Inflammatory macrophage treated with lipopolysaccharide for 4 hours (primary cell): ENCODE data around the gene LHFPL6.
"Not testable (repeated sequence)": the region's sequence is repeated elsewhere in the genome, so short reads cannot be mapped to it uniquely, and the experiment has no call there.

Experiments
- DNase-seq: peaks from one replicate; pipeline ENCODE4 v3.0.0-alpha.2; 2020

The LHFPL6 gene

DNA sequence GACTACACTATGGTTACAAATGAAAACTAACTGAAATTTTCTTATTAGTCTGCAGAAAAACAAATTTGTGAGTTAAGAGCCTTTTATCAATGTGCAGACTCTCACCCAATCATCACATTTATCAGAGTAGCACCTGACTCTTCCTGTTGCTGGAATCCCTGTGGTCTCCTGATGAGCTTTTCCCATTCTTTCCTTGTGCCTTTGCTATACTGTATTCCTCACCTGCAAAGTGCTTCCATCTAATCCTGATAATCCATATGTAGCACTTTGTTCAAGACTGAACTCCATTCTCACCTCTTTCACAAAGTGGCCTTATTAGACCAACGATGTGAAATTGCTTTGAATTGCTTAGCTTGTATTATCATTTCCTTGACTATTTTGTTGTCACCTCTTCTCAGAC, 225.3 kb downstream of the LHFPL6 start:
- no peak for DNase-seq

DNA sequence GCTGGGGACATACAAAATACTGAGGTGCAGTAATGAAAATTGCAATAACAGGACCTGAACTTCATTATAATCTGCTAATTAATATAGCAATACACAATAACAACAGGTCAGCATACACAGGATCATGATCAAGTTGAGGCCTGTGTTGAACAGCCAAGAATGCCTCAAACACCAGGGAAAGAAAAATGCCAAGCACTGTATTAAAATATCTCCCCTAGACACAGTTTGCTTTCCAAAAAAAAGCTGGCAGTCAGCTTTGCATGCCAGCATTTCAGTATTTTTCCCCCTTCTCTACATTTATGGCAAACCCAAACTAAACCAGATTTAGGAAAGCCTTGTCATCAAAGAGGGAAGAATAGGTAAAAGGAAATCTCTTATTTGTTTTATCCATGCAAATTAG, 226.9 kb downstream of the LHFPL6 start:
- no peak for DNase-seq

DNA sequence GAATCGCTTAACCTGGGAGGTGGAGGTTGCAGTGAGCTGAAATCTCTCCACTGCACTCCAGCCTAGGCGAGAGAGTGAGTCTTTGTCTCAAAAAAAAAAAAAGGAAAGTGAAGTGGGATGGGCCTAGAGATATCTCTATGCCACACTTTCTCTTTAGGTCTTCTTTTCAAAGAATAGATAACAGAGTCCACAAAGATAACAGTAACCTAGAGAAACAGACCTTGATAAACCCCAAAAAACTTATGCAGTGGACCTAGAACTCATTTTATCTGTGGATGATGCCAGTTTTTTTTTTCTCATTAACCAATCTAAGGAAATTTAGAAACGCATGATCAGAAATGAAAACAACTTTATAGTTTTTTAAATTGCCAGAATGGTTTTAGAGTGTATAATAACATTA, 227.4 kb downstream of the LHFPL6 start:
- no peak for DNase-seq

DNA sequence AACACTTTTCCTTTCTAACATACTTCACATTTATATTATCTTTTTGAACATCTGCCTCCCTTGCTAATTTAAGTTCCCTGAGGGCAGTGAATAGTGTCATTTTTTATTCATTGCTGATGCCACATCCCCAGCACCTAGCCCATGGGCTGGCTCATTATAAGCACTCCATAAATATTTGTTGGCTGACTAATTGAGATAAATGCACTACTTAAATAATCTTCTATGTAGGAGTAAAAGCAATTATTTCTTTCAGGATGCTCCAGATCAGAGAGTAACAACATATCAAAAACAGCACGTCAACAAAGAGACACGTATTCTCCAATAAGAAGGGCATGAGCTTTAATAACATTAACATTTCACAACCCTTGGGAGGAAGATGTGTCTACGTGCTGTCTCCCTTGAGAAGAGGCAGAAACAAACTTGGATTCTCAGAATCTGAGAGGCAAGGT, 228.2 kb downstream of the LHFPL6 start:
- DNase-seq, result no peak

DNA sequence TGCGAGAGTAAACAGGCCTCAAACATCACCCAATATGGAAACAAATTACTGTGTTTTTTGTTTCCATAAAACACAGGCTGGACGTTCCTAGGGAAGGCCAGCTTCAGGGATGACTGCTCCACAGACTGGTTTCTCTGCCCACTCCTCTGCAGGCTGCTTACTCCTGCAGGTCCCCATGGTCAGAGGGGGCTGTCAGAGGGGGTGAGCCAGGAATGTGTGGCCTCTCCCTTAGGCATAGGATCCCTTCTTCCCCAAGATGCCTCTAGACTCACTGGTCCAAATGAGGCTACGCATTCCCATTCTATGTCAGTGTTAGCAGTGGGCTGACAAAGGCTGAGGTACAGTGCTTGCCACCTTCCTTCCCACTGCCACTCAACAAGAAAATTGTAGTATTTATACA, 229.8 kb downstream of the LHFPL6 start:
- DNase-seq, result no peak

DNA sequence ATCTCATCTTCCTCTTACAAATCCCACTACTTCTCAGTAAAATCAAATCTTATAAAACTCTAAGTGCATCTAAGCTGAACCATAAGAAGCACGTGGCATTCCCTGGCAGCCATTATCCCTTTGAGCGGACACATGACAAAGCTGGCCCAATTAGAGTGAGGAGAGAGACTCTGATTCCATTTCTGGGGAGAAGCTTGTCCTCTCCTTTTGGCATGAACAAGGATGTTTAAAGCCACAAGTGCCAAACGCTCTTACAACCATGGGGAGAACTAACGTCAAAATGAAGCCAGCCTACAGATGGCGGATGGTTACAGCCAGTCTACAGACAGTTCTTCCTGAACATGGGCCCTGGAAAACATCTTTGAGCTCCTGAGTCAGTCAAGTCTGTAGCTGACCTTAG, 231.3 kb downstream of the LHFPL6 start:
- no peak for DNase-seq

DNA sequence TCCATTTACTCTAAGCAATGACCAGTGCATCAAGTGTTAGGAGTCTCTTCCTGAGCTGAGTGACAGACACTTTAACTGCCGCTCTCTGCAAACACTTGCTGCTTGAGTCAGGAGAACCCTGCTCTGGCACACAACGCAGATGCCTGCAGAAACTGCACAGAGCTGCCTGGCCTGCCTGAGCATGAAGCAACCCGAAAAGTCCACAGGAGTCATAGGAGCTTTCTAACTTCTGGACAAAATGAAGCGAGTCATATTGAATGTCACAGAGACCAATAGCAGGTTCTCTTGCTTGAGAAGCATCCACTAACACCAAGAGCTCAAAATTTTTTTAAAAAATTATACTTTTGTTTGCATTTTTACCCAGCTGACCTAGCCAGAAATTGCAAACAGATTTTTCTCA, 232.4 kb downstream of the LHFPL6 start:
- no peak for DNase-seq

DNA sequence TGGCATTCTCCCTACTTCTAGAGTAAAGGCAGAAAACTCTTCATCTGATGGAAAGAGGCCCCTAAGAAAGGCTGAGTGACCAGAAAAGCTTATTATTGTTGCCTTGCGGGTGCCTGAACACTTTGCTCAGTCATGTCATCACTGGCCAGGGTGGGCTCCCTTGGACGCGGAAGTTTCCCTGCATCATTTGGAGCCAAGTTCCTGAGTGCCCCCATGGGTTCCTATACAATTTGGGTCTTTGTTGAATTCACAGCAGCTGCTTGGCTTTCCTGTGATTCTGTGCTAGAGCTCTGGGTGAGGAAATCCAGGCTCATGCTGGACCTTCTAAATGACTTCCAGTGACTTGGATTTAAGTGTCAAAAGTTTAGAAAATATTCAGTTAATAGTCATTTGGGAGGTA, 232.9 kb downstream of the LHFPL6 start:
- DNase-seq, result no peak

DNA sequence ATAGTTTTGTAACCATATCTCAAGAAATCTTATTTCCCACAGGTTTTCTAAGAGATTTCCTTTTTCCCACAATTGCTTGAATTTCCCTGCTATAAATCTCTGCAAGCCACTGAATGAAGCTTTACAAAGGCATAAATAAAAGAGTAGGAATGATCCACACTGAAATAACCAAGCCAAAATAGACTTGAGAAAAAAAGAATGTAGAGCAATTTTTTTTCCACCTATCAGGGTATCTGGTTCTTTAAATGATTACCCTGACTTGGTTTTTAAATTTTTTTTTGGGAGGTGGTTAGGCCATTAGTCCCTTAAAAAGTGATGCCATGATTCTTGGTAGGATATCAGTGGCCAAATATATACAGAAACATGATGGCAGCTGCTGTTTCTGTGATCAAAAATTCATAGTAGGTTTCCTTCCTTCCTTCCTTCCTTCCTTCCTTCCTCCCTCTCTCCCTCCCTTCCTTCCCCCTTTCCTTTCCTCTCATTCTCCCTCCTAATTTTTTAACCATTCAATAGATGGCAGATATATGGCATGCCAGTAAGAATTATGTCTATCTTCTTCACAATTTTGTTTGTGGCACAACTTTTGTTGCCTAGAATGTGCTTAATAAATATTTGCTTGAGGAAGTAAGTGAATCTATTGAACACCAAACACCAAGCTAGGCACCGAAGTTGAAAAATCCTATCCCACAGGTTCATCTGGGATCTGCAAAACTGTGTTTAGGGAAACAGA, 233.7 kb downstream of the LHFPL6 start:
- DNase-seq, result no peak

DNA sequence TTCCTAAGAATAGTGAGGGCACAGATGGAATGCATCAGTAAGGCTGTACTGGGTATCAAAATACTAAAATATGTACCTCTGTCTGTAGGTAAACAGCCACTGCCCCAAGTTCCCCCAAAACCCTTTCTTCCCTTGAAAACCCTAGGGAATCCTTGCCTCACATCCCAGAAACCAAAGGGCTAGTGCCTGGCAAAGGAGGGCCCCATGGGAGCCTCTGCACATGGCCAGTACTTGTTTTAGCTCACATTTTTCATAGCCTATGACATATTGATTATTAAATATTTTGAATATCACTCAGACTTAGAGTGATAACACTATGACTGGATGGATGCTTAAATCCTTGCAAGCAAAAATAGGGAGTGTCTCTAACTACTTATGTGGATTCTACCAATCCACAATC, 237.1 kb downstream of the LHFPL6 start:
- no peak for DNase-seq

DNA sequence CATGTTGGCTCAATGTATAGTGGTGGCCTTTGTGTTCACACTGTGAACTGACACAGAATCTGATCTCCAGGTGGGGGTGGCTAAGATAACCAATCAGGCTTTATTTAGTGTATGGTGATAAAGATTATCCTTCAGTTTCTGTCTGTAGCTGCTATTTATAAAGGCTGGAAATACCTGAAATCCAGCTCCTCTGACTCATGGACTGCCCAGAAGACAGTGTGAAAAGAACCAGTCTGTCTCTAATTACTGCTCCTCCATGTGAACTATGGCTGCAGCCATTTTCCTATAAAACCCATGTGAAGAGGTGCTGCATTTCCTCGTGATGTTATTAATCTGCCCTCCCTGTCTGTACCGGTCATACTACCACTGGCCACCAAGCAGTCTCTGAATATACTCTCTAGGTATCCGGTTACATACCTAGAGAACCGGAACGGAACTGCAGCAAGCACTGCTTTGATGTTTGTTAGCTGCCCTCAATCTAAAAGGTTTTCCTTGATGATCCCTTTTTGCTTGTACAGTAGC, 238.0 kb downstream of the LHFPL6 start:
- DNase-seq, result no peak

DNA sequence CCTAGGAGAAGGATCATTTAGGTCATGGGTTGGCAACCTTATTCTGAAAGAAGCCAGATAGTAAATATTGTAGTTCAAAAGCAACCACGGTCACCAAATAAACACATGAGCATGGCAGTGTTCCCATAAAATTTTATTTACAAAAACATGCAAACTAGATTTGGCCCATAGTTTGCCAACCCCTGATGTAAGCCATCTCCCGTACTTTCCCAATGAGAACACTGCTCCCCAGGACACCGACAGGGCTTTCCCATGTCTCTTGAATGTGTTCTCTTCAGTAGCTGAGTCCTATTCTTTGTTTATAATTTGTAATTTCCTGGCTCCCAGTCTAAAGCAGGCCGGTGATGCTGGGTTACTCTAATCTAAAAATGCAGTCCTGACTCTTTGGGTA, 239.6 kb downstream of the LHFPL6 start:
- DNase-seq, result no peak

DNA sequence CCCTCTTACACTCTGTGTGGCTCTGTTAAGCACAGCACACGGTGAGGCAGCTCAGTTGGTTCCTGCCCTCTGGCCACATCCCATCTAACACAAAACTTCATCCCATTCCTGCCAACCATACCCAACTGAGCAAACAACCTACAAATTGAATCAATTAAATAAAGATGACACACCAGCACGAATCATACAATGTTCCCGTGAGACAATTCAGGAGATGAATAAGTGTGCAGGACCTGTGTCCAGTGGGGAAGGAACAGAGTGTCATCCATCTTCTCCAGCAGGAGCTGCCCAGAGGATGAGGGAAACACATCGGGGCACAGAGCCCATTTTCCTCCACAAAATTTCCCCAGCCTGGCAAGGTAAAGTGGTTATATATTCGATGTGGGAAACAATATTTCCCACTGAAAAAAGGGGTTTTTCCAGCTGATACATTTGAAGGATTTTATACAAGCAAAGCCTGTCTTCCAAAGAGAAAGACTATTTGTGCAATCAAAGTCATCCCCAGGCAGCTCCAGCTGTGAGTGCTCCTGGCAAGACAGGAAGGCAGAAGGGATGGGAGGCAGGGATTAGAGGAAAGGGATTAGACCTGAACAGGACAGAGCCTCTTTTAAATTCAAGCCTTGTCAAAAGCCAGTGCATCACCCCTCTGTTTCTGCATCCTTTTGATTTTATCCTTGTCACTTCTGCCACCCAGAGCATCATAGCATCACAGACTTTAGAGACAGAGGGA, 240.2 kb downstream of the LHFPL6 start:
- no peak for DNase-seq

DNA sequence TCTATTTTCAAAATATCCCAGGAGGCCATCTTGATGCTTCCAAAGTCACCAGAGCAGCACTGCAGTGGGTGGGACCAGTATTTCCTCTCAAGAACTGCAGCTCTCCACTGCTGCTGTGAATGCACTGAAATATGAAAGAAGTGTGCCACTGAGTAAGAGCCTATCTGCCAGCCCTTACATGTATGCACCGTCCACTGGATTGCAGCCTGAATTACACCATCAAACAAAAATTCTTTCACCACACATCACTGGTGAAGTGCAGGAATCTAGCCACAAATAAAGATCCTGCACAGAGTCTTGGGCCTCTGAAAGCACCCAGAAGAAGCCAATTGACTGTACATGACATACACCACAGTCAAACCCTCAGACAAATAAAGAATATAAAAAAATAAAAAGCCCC, 249.0 kb downstream of the LHFPL6 start:
- DNase-seq, result no peak

DNA sequence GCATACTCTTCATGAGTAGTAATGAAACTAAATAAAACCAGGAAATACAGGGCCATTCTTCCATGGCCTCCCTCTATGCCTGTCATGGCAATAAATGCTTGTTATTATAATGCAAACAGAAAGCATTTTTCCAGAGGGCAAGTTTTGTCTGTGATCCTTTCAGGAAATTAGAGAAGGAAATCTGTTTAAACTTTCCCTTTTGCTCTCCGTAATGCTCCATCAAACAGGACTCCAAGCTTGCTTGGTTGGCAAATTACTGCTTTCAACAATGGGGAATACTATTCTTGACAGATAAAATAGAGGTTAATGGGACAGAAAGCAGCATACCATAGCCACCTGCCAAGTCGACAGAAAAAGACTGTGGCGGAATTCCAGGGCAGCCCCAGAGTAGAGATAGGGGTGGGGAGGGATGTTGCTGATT, 252.5 kb downstream of the LHFPL6 start:
- no peak for DNase-seq

DNA sequence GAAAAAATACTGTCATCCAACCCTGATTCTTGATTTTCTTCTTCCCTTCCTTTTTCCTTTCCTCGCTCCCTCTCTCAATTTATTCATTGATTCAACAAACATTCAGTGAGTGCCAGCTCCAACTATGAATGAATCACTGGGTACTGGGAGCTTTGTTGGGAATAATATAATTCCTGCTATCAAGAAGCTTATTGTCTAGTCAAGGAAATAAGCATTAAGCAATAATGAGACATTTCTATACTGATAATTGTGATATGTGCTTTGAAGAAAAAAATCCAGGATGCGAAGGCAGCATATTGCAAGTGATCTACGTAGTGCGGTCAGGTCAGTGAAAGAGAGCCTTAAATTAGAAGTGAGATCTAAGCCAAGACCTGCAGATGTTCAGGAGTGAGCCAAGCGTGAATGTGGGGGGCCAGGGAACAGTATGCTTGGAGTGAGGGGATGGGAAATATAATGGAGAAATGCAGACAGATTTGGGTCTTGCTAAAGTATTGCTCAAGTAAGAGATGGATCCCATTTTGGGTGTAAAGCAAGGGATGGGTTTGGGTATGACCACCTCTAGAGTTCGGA, 253.5 kb downstream of the LHFPL6 start:
- DNase-seq, result no peak

DNA sequence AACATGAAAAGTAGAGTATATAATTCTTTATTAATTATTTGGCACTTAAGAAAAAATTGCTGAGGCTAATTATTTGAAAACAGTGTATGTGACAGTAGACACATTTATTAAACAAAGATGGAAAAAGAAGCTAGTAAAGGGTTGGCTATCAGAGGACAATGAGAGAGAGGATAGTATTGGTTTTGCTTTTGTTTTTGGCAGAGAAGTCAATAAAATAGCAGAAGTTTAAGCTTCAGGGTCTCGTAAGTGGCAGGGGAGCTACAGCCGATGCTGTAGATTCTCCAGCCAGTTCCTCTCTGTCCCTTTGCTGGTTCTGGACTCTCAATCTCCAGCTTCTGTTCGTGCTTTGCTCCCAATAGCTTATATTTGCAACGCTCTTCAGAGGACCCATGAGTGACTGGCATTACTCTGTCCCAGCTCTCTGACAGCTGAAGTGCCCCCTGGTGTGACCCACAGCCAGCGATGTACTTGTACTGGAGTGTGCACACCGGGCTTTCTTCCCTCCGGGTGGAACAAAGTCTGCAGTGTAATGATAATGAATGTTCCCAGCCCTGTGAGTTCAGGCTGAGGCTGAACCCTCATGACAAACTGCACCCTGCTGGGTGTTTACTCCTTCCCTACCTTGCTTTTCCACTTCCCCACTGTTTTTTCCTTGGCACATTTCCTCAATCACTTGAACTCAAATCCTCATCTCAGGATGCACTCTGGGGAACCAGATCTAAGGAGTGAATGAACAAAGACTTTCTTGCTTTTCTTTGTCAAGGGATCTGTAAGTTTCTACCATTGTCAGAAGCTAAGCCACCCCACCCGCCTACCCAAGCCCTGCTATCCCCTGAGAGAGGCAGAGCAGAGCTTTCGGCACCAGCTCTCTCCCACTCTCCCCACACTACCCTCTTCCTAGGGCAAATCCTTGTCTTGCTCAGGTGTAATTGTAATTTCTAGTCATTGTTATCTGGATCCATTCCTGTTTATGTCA, 254.8 kb downstream of the LHFPL6 start:
- DNase-seq, result no peak

DNA sequence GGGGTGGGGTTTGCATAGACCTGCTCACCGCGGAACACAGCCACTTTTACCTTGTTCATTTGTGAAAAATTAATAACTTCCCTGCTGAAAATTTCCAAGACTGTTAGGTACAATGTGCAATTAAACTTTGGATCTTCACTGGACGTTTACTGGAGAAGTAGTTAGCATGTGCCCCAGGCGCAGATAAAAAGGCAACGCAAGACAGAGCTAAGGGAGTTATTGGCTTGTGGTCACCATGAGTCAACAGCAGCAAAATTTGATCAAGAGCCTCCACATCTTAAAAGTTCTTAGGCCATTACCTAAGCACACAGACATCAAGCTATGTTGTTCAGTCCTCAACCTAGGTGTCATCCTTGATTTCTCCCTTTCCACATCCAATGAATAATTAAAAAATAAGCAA, 257.0 kb downstream of the LHFPL6 start:
- DNase-seq, result no peak

DNA sequence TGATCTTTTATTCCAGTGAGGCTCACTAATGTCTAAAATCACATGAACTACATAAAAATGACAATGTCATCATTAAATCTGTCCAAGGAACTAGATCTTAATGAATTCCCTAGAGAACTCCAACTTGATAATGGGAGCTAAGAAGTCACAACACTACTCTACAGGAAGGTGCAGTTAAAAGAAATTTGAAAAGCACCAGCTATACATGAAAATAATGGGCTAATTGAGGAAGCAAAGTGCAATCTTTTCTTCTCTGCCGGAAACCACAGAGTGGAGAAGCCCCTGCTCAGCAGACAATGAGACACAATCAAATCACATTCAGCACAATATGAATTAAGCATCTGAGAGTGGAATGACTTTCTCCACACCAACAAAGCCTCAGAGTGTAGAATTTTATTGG, 261.7 kb downstream of the LHFPL6 start:
- no peak for DNase-seq

DNA sequence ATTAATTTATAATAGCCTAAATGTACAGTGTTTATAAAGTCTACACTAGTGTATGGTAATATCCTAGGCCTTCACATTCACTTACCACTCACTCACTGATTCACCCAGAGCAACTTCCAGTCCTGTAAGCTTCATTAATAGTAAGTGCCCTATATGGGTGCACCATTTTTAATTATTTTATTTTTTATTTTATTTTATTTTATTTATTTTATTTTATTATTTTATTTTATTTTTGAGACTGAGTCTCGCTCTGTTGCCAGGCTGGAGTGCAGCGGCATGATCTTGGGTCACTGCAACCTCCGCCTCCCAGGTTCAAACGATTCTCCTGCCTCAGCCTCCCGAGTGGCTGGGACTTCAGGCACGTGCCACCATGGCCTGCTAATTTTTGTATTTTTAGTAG, 264.9 kb downstream of the LHFPL6 start:
- not testable (repeated sequence) for DNase-seq

DNA sequence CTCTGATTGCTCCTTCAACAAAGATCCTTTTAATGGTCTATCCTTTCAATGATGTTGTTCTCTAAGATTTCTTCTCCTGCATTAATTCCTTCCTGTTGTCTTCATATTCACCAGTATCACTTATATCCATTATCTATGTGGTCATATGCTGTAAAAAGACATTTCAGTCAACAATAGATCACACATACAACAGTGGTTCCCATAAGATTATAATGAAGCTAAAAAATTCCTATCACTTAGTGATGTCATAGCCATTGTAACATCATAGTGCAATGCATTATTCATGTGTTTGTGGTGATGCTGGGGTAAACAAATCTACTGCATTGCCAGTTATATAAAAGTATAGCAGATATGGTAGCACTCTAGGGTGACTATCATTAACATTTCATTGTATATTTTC, 266.1 kb downstream of the LHFPL6 start:
- DNase-seq, result no peak

DNA sequence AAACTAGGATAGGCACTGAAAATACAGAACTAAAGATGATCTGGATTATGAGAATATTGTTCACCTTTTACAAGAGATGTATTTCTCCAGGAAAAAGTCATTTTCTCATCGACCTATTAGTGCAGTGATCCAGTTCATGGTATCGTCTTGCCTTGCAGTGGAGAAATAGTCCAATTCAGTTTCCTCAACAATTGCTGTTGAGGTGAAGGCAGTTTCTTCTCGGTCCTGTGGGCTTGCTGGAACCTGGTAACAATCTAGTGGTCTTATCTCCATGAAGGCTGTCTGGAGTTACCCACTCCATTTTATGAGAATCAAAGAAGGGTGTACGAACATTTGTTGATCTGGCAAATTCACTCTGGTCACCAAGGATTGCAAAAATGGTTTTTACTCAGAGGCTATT, 266.8 kb downstream of the LHFPL6 start:
- DNase-seq, result no peak

DNA sequence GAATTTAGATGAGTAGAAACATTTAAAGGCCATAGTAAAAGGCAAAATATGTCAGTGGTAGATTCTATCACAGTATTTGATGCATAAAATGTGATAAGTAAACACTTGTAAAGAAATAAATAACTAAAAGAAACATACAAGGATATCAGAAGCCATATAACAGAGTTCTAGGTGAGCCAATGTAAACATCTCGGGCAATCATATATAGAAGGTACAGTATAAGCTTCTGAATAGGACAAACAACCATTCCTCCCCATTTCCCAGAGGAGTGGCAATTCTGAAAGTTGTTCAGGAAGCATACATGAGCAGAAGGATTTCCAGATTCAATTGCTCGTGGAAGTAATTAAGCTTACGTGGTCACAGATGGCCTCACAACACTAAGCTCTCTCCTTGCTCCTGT, 267.3 kb downstream of the LHFPL6 start:
- DNase-seq, result no peak
